GM19372 (cell line): ENCODE results near the gene ATP10B.

Experiments used
- ATAC-seq: cut with Tn5 transposase; IDR thresholded peaks from one replicate; pipeline ENCODE4 v1.9.1; 2021; ENCODE audit warnings: mild to moderate bottlenecking, low read depth, moderate library complexity; ENCODE audit not compliant: unreplicated experiment

ATP10B gene

GRCh38 chr5:160520609-160521391 lies 331.2 kb downstream of the ATP10B start:
- ATAC-seq = no peak

GRCh38 chr5:160516696-160517530 lies 335.1 kb downstream of the ATP10B start:
- ATAC-seq = no peak

DNA sequence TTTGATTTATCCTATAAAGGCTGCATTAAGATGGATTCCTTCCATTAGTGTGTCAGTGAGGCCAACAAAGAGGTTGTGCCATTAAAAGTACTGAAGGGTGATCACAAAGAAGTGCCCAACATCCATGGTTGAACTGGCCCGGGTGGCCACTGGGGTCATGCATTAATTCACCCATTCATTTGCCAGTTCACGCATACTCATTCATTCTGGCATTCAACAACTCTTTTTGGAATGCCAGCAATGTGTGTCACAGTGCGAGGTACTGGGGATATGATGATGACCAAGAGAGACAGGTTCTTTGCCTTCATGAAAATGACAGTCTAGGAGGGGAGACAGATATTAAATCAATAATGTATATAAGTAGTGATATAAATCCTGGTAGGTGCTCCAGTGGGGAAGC lies 337.1 kb downstream of the ATP10B start:
- no peak for ATAC-seq

GRCh38 chr5:160514191-160514590 lies 337.8 kb downstream of the ATP10B start:
- ATAC-seq = no peak

- ATAC-seq = no peak
Measured at GRCh38 chr5:160513485-160513884, 338.5 kb downstream of the ATP10B start.
